PC-3 (cell line): ENCODE data around the gene GLOD5. TPM values are rescaled to one million over a fixed set of nuclear protein-coding genes. Genes with fewer than 3 reads are reported as not detected.

Source experiments
- ATAC-seq: fragments of 200-7000 bp; cut with Tn5 transposase; 2 replicates; pipeline ENCODE4 v1.9.1; 2020; ENCODE audit warnings: mild to moderate bottlenecking, moderate library complexity
- BruUV-seq: library from RNA; stranded (reverse); fragments of 400-500 nt; replicated peaks from 2 replicates; lab custom pipeline; 2021; lab: Mats Ljungman, UMichigan
- CTCF ChIA-PET: fragments of 300-600 bp; sonication (Branson Sonifier 250); formaldehyde crosslinking; loops from one replicate; lab custom pipeline; 2022; ENCODE audit warnings: antibody characterized with exemption; lab: Charles Lee
- POLR2A ChIA-PET: fragments of 300-600 bp; sonication (Branson Sonifier 250); formaldehyde crosslinking; loops from one replicate; lab custom pipeline; 2022; ENCODE audit warnings: antibody characterized with exemption; ENCODE audit not compliant: unreplicated experiment; lab: Charles Lee
- DNase-seq: peaks from one replicate; pipeline ENCODE4 v3.0.0-alpha.2; 2015
- H2AFZ ChIP-seq: fragments of 300-600 bp; sonication (generic); 2 replicates; pipeline ENCODE4 v1.6.0; 2016; ENCODE audit warnings: antibody characterized with exemption, low read length
- H3F3A ChIP-seq: fragments of 300-600 bp; sonication (generic); one replicate; pipeline ENCODE4 v1.6.0; 2017; ENCODE audit warnings: antibody characterized with exemption, low read length, control low read depth, mild to moderate bottlenecking; ENCODE audit not compliant: unreplicated experiment
- H3K27ac ChIP-seq: fragments of 300-600 bp; sonication (generic); 2 replicates; pipeline ENCODE4 v1.5.1; 2016; ENCODE audit warnings: mild to moderate bottlenecking, low read length
- H3K27me3 ChIP-seq: fragments of 300-600 bp; sonication (generic); 2 replicates; pipeline ENCODE4 v1.6.1; 2016; ENCODE audit warnings: low read length, mixed read lengths
- H3K36me3 ChIP-seq: fragments of 300-600 bp; sonication (generic); 2 replicates; pipeline ENCODE4 v1.6.1; 2016; ENCODE audit warnings: low read depth, mixed run types, low read length, mixed read lengths
- H3K4me1 ChIP-seq: fragments of 300-600 bp; sonication (generic); 2 replicates; pipeline ENCODE4 v1.5.1; 2016; ENCODE audit warnings: low read length; ENCODE audit not compliant: insufficient read depth
- H3K4me2 ChIP-seq: fragments of 300-600 bp; sonication (generic); 2 replicates; pipeline ENCODE4 v1.6.0; 2016; ENCODE audit warnings: low read length
- H3K4me3 ChIP-seq: fragments of 300-600 bp; sonication (generic); 2 replicates; pipeline ENCODE4 v1.5.1; 2016; ENCODE audit warnings: mild to moderate bottlenecking, low read length, mixed read lengths
- H3K79me2 ChIP-seq: fragments of 300-600 bp; sonication (generic); 2 replicates; pipeline ENCODE4 v1.6.1; 2017; ENCODE audit warnings: low read length, mixed read lengths
- H3K9ac ChIP-seq: fragments of 300-600 bp; sonication (generic); 2 replicates; pipeline ENCODE4 v1.6.0; 2016; ENCODE audit warnings: mild to moderate bottlenecking, low read length
- H3K9me2 ChIP-seq: fragments of 300-600 bp; sonication (generic); replicated peaks from 2 replicates; pipeline ENCODE4 v1.6.1; 2016; ENCODE audit warnings: mixed run types, low read length, mixed read lengths
- H3K9me3 ChIP-seq: fragments of 300-600 bp; sonication (generic); 2 replicates; pipeline ENCODE4 v1.6.1; 2016; ENCODE audit warnings: low read length, mixed read lengths
- H4K20me1 ChIP-seq: fragments of 300-600 bp; sonication (generic); 2 replicates; pipeline ENCODE4 v1.6.1; 2016; ENCODE audit warnings: low read length, mixed read lengths
- CTCF ChIP-seq: fragments of 300-600 bp; sonication (generic); conservative IDR thresholded peaks from 2 replicates; pipeline ENCODE4 v1.5.1; 2017; ENCODE audit warnings: antibody characterized with exemption, low read depth, mild to moderate bottlenecking, low read length
- EZH2 ChIP-seq: fragments of 300-600 bp; sonication (generic); IDR thresholded peaks from one replicate; pipeline ENCODE4 v1.6.1; 2017; ENCODE audit warnings: antibody characterized with exemption, mild to moderate bottlenecking, low read length; ENCODE audit not compliant: unreplicated experiment
- EZH2phosphoT487 ChIP-seq: fragments of 300-600 bp; sonication (generic); IDR thresholded peaks from 2 replicates; pipeline ENCODE4 v1.6.1; 2018; ENCODE audit warnings: mild to moderate bottlenecking, antibody characterized with exemption, low read length, borderline replicate concordance
- intact Hi-C: fragments of 100-400 bp; cut with micrococcal nuclease; formaldehyde crosslinking; loops from 2 replicates; pipeline ENCODE4 v1.9.0; 2023
- total RNA-seq: library from RNA; depleted of rRNA; stranded (reverse); fragments of >200 nt; gene quantifications from 2 replicates; pipeline ENCODE4 v1.2.3, GENCODE V29; 2014

GLOD5 gene
- total RNA-seq, 1 experiment from 2014 or later, result not detected

- DNase-seq, result no peak
- intact Hi-C loops, result no loop called here
- no peak for ATAC-seq
- no peak overlapping the region for H2AFZ ChIP-seq
- no peaks in the 10 kb centered on the region for H3K9me3 ChIP-seq
- ChIA-PET CTCF (no interaction called here), POLR2A (no interaction called here)
- no peaks in the 10 kb centered on the region for H4K20me1 ChIP-seq
- no peak overlapping the region for H3K9ac ChIP-seq
- no peaks in the 10 kb centered on the region for H3K36me3 ChIP-seq
- no peak overlapping the region for H3K4me3 ChIP-seq
- TF ChIP-seq CTCF (no peak), EZH2phosphoT487 (no peak)
- no TSS peak for BruUV-seq
- no peaks in the 10 kb centered on the region for H3K27me3 ChIP-seq
- H3K27ac ChIP-seq, result no peak overlapping the region
- no peak overlapping the region for H3K4me2 ChIP-seq
- no peaks in the 10 kb centered on the region for H3K4me1 ChIP-seq
- H3K9me2 ChIP-seq, result no peaks in the 10 kb centered on the region
- no peaks in the 10 kb centered on the region for H3F3A ChIP-seq
- no peaks in the 10 kb centered on the region for H3K79me2 ChIP-seq
Measured at GRCh38 chrX:48814722-48815121, 53.2 kb downstream of the GLOD5 start.

DNA sequence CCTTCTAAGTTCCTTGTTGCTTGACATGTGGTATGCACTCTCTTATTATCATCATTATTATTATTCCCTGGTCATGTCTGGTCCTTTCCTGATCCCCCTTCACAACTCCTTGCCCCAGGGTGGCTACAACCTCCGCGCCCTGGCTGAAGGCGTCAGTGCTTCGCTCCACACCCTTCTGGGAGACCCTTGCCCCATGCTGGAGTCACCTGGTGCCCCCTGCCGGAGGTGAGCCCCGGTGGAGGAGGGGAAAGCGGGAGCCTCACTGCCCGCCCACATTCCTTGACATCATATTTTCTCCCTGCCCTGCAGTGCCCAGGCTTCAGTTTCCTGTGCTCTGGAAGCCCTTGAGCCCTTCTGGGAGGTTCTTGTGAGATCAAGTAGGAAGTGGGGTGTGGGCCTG is 53.7 kb downstream of the GLOD5 start:
- ChIA-PET CTCF (no interaction called here), POLR2A (no interaction called here)
- Histone ChIP-seq H2AFZ (no peak overlapping the region), H3K4me2 (no peak overlapping the region), H3K4me1 (no peaks in the 10 kb centered on the region), H3K27me3 (no peaks in the 10 kb centered on the region), H3F3A (no peaks in the 10 kb centered on the region), H3K9me2 (no peaks in the 10 kb centered on the region), H3K36me3 (no peaks in the 10 kb centered on the region), H4K20me1 (no peaks in the 10 kb centered on the region), H3K4me3 (no peak overlapping the region), H3K9ac (no peak overlapping the region), H3K79me2 (no peaks in the 10 kb centered on the region), H3K27ac (no peak overlapping the region), H3K9me3 (no peaks in the 10 kb centered on the region)
- intact Hi-C loops, result no loop called here
- no peak for ATAC-seq
- no peak for DNase-seq
- no peak for TF ChIP-seq EZH2
- TF ChIP-seq CTCF, result no peak
- no peak for TF ChIP-seq EZH2phosphoT487
- BruUV-seq, result no TSS peak

DNA sequence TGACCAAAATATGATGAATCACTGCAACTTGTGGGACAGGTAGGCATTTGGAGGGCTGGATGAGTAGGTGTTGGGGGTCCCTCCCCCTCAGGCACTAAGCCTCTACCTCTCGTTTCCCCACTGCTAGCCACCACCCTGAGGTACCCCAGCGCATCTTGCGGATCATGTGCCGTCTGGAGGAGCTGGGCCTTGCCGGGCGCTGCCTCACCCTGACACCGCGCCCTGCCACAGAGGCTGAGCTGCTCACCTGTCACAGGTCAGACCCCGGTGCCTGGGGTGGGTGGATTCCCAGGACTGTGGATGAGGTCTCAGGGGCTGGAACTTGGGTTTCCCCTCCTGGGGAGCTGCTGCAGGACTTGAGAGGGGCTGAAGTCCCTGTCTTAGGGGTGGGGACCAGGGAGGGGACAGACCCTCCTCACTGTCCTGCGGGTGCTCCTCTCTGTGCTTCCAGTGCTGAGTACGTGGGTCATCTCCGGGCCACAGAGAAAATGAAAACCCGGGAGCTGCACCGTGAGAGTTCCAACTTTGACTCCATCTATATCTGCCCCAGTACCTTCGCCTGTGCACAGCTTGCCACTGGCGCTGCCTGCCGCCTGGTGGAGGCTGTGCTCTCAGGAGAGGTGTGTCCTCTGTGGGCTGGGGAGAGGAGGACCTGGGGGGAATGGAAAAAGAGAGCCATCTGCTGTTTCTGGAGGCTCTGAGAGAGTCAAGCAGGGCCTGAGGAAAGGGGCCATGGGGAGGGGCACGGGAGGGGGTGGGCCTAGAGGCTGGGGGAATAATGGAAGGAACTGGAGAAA is 54.7 kb downstream of the GLOD5 start:
- no peaks in the 10 kb centered on the region for H3K9me2 ChIP-seq
- H3K9me3 ChIP-seq, result no peaks in the 10 kb centered on the region
- no TSS peak for BruUV-seq
- no peak overlapping the region for H3K4me2 ChIP-seq
- no peak for DNase-seq
- H3F3A ChIP-seq, result no peaks in the 10 kb centered on the region
- no peaks in the 10 kb centered on the region for H3K36me3 ChIP-seq
- no peak overlapping the region for H2AFZ ChIP-seq
- H3K9ac ChIP-seq, result no peak overlapping the region
- ATAC-seq, result no peak
- H3K79me2 ChIP-seq, result no peaks in the 10 kb centered on the region
- intact Hi-C loops, result no loop called here
- no peaks in the 10 kb centered on the region for H4K20me1 ChIP-seq
- CTCF ChIA-PET, result no interaction called here
- POLR2A ChIA-PET, result no interaction called here
- no peak overlapping the region for H3K27ac ChIP-seq
- no peaks in the 10 kb centered on the region for H3K27me3 ChIP-seq
- TF ChIP-seq EZH2 (no peak), CTCF (no peak), EZH2phosphoT487 (no peak)
- H3K4me1 ChIP-seq, result no peaks in the 10 kb centered on the region
- no peak overlapping the region for H3K4me3 ChIP-seq
